ENCODE data around the gene CCDC146.
"Not testable (repeated sequence)": the region's sequence is repeated elsewhere in the genome, so short reads cannot be mapped to it uniquely, and the experiment has no call there.

The CCDC146 gene

GRCh38 chr7:77199013-77199966 lies 76.9 kb downstream of the CCDC146 start, which contains the start of gene FGL2:
FGL2 (minus strand) TSS chr7:77199819; CDS start chr7:77199793, 26 bp downstream.
- no peak for DNase-seq (ENCODE audit: low read depth in 2 of 2)

GRCh38 chr7:77200542-77200941 lies 78.1 kb downstream of the CCDC146 start:
- no peak for DNase-seq (ENCODE audit: low read depth in 2 of 2)

- DNase-seq (ENCODE audit: low read depth in 2 of 2), result no peak
Observed at GRCh38 chr7:77202481-77202976, 80.1 kb downstream of the CCDC146 start.

- no peak for DNase-seq (ENCODE audit: low read depth in 2 of 2)
Observed at GRCh38 chr7:77205706-77206105, 83.3 kb downstream of the CCDC146 start.

GRCh38 chr7:77208416-77208815 lies 86.0 kb downstream of the CCDC146 start:
- DNase-seq (ENCODE audit: low read depth in 2 of 2), result no peak

- DNase-seq (ENCODE audit: low read depth in 2 of 2), result no peak
Observed at GRCh38 chr7:77209479-77210139, 87.2 kb downstream of the CCDC146 start.

GRCh38 chr7:77216181-77216845 lies 93.9 kb downstream of the CCDC146 start:
- no peak for DNase-seq (ENCODE audit: low read depth in 2 of 2)

GRCh38 chr7:77217474-77218185 lies 95.2 kb downstream of the CCDC146 start:
- no peak for DNase-seq (ENCODE audit: low read depth in 2 of 2)

- DNase-seq (ENCODE audit: low read depth in 2 of 2), result not testable (repeated sequence)
Observed at GRCh38 chr7:77219701-77220331, 97.4 kb downstream of the CCDC146 start.

- DNase-seq (ENCODE audit: low read depth in 2 of 2), result no peak
Observed at GRCh38 chr7:77222065-77222464, 99.7 kb downstream of the CCDC146 start.

GRCh38 chr7:77222819-77223218 lies 100.4 kb downstream of the CCDC146 start:
- DNase-seq (ENCODE audit: low read depth in 2 of 2), result no peak

- DNase-seq (ENCODE audit: low read depth in 2 of 2), result no peak
Observed at GRCh38 chr7:77223261-77223660, 100.8 kb downstream of the CCDC146 start.

GRCh38 chr7:77226357-77226839 lies 104.0 kb downstream of the CCDC146 start:
- DNase-seq (ENCODE audit: low read depth in 2 of 2), result no peak

- not testable (repeated sequence) for DNase-seq (ENCODE audit: low read depth in 2 of 2)
Observed at GRCh38 chr7:77228795-77229194, 106.4 kb downstream of the CCDC146 start.

GRCh38 chr7:77232467-77232866 lies 110.1 kb downstream of the CCDC146 start:
- no peak for DNase-seq (ENCODE audit: low read depth in 2 of 2)

- DNase-seq (ENCODE audit: low read depth in 2 of 2), result no peak
Observed at GRCh38 chr7:77235276-77235675, 112.9 kb downstream of the CCDC146 start.

GRCh38 chr7:77238703-77239136 lies 116.3 kb downstream of the CCDC146 start:
- no peak for DNase-seq (ENCODE audit: low read depth in 2 of 2)

- no peak for DNase-seq (ENCODE audit: low read depth in 2 of 2)
Observed at GRCh38 chr7:77239471-77239870, 117.1 kb downstream of the CCDC146 start.

- DNase-seq (ENCODE audit: low read depth in 2 of 2), result no peak
Observed at GRCh38 chr7:77242068-77242467, 119.7 kb downstream of the CCDC146 start.

GRCh38 chr7:77242554-77242953 lies 120.1 kb downstream of the CCDC146 start:
- DNase-seq (ENCODE audit: low read depth in 2 of 2), result no peak
